NT2/D1 (cell line): Measurements from ENCODE around the gene FGFR2.

ENCODE experiments used
- SUZ12 ChIP-seq: IDR thresholded peaks from 2 replicates; pipeline ENCODE4 v1.6.1; 2011; ENCODE audit not compliant: insufficient read length, insufficient read depth; ENCODE audit errors: extremely low read depth
- YY1 ChIP-seq: IDR thresholded peaks from 2 replicates; pipeline ENCODE4 v1.6.1; 2011; ENCODE audit not compliant: insufficient read length, insufficient read depth
- ZNF274 ChIP-seq: IDR thresholded peaks from 2 replicates; pipeline ENCODE4 v1.6.1; 2011; ENCODE audit warnings: mild to moderate bottlenecking, low read depth, low read length

DNA sequence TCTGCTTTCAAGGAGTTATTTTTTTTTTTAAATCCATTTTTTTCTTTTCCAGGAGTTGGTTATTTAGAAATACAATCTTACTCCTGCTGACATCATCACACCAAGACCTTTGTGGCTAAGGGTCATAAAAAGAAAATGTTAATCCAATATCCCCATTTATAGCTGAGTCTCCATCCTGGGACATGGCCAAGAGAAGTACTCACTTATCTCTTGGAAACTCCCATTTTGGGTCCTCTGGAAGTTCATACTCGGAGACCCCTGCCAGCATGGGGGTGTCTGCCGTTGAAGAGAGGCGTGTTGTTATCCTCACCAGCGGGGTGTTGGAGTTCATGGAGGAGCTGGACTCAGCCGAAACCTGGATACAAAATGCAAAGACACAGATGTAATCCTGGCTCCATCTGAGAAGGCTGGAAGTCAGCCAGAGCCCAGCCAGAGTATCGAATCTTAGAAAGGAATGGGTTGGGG lies 94.6 kb downstream of the FGFR2 start:
- TF ChIP-seq YY1 (no peak), SUZ12 (no peak), ZNF274 (no peak)
